NCI-H446 (cell line): ENCODE results near the gene HTD2.

ENCODE experiments used
- DNase-seq, 2 experiments: peaks; one replicate each; lab custom pipeline; 2025; lab: John Stamatoyannopoulos, UW

Gene HTD2

GRCh38 chr3:58357402-58357801, 51.1 kb downstream of the HTD2 start:
- DNase-seq, result no peak

GRCh38 chr3:58358092-58358491, 51.8 kb downstream of the HTD2 start:
- DNase-seq, result no peak

- DNase-seq, result no peak
These were observed 52.5 kb downstream of the HTD2 start for GRCh38 chr3:58358808-58359207.

- no peak for DNase-seq
These were observed 53.3 kb downstream of the HTD2 start for GRCh38 chr3:58359621-58360020.

- DNase-seq, result no peak
These were observed 55.5 kb downstream of the HTD2 start for GRCh38 chr3:58361866-58362265.

GRCh38 chr3:58366699-58367098, 60.4 kb downstream of the HTD2 start:
- no peak for DNase-seq

- DNase-seq, result no peak
These were observed 62.7 kb downstream of the HTD2 start for GRCh38 chr3:58369038-58369437.
